GM21390 (cell line): ENCODE data around the gene TAS2R8.
"Not testable (repeated sequence)": the region's sequence is repeated elsewhere in the genome, so short reads cannot be mapped to it uniquely, and the experiment has no call there.

Experiments
- ATAC-seq: cut with Tn5 transposase; IDR thresholded peaks from one replicate; pipeline ENCODE4 v1.9.1; 2021; ENCODE audit not compliant: unreplicated experiment

TAS2R8 gene, protein sequence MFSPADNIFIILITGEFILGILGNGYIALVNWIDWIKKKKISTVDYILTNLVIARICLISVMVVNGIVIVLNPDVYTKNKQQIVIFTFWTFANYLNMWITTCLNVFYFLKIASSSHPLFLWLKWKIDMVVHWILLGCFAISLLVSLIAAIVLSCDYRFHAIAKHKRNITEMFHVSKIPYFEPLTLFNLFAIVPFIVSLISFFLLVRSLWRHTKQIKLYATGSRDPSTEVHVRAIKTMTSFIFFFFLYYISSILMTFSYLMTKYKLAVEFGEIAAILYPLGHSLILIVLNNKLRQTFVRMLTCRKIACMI

DNA sequence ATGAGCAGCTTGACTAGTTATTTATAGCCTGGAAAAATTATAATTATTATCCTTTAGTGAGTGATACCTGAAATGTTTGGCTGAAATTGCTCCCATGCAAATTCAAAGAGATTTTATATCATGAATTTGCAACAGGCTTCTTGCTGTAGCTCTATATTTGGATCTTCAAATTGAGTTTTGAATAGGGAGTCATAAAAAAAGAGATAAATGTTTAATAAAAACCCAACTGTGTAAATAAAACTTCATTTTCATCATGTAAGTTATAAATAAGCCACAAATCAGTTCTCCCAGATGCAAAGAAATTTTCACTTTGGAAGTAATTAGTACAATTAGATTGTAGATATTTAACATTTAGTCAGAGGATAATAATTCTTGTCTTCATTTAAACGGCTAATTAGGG is at the start of gene TAS2R8:
TAS2R8 (minus strand) TSS at position 101 of the 400 bp plus-strand sequence. CDS start 306 bp downstream, outside the sequence.
- ATAC-seq = no peak

DNA sequence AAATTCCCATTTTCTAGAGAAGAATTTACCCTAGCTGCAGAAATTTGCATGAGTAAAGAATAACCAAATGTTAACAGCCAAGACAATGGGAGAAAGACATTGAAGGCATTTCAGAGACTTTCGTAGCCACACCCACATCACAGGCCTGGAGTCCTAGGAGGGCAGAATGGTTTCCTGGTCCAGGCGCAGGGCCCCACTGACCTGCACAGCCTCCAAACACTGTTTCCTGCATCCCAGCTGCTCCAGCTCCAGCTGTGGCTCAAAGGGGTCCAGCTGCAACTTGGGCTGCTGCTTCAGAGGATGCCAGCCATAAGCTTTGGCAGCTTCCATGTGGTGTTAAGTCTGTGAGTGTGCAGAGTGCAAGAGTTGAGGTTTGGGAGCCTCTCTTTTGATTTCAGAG is 48.7 kb upstream of the TAS2R8 start:
- ATAC-seq = no peak

DNA sequence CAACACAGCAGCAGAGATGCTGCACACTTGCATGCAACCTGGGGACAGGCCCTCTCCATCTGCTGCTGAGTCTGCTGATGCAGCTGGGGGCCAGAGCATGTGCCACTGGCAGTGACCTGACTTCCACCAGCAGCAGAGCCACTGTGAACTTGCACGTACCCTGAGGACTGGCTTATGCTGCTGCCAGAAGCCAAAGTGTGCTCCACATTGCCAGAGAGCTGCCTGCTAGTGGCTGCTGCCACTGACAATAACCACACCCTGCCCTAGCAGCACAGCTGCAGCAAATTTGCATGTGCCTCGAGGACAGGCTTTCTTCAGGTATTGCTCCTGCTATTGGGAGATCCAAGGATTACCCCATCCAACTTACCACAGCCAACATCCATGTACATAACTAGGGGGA is 46.7 kb upstream of the TAS2R8 start:
- ATAC-seq = no peak

DNA sequence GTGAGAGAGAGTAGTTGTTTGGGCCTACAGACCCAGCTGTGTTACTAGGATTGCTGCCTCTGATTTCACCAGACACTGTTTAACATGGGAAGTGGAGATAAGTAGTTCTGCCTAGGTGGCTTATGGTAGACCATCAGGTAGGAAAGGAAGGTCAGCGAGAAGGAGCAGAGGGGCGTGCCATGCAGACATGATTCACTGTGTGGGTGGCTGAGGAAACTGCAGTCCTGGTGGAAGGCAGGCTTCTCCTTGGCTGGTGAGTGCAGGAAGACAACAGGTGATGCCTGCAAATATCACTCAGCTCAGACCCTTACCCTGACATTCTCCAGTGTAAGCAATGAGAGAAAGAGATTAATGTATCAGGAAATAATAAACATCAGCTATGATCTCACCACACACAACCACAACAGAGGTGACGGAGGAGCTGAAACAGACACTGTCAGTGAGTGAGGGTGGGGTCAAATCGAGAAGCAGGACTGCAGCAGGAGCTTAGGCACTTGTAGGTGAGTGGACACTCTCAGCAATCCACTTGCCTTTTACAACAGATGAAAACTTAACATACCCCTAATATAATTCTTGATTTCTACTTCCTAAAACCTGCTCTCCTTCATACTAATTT is 44.3 kb upstream of the TAS2R8 start:
- no peak for ATAC-seq

DNA sequence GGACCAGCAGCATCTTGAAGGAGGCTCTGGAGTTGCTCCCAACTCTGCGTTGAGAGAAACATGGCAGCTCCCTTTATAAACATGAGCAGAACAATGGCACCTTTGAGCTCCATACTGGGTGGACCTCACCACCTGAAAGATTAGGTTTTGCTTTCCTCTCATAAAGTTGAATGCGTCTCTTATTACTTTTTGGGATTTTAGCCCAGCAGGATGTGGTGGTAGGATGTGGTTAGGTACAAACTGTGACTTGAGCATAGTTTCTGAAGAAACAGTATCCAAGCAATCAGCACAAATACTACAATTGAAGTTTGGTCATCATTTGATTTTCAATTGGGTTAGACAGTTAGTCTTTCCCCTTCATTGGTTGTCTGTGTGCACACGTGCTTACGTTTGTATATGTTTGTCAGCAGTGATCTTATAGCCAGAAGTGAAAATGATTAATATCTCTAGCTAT is 42.4 kb upstream of the TAS2R8 start, which contains the start of gene PRR4:
PRR4 (minus strand) TSS at position 51 of the 454 bp plus-strand sequence; CDS start at position 13, 38 bp downstream.
- no peak for ATAC-seq

DNA sequence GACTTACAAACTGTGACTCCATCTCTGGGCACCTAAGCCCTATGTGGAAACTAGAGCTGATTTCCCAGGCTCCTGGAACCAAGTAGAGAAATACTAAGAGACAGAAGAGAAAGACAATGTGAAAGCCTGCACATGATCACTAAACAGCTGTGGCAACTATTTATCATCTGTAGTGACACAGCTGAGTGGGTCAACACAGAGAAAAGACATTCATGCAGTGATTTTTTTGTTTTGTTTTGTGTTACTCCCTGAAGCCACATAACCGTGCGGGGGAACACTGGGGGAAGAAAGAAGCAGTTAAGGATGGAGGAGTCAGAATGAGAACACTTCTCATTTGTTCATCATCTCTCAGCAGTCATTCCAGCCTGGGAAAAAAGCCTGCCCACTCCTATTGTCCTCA is 40.7 kb upstream of the TAS2R8 start:
- ATAC-seq = no peak

DNA sequence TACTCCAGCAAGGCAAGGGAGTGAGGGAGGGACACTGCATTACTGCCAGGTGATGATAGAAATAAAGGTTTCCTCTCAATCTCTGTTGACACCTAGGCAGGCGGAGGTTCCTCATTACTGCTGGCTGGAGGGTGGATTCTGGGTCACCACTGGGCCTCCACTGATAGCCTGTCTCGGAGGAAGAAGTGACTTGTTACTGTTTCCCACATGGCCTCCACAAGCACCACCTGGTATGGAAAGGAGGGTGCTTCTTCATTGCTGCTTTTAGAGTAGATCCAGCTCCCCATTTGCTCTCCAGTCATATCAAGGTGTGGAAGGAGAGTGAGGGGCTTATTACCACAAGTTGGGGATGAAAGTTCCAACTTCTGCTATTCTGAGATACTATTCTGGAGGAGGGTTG is 35.8 kb upstream of the TAS2R8 start:
- ATAC-seq = no peak

DNA sequence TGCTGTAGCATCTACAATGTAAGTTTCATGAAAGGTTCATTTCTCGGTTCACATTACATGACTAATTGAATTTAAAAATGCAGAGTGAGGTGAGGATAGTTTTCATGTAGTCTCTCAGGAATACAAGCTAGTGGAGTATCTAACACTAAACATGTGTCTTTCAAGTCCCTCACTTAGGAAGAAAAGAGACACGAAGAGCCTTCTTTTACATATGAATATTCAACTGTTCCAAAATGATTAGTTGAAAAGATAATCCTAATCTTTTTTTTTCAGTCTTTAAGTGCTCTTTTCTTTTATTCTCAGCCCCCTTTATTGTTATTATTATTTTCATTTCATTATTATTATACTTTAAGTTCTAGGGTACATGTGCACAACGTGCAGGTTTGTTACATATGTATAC is 31.4 kb upstream of the TAS2R8 start:
- no peak for ATAC-seq

DNA sequence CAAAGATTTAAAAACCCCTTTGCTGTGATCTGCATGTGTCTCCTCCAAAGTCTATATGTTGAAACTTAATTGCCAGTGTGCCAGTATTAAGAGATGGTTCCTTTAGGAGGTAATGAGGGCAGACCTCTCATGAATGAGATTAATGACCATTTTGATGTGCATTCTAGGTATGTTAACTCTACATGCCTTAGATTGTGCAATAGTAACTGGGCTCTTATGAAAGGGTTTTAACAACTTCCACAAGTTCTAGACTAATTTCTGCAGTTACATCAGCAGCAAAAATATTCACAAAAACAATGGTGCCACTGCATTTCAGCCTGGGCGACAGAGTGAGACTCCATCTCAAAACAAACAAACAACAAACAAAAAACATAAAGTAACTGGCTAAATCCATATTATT is 22.9 kb upstream of the TAS2R8 start:
- no peak for ATAC-seq

DNA sequence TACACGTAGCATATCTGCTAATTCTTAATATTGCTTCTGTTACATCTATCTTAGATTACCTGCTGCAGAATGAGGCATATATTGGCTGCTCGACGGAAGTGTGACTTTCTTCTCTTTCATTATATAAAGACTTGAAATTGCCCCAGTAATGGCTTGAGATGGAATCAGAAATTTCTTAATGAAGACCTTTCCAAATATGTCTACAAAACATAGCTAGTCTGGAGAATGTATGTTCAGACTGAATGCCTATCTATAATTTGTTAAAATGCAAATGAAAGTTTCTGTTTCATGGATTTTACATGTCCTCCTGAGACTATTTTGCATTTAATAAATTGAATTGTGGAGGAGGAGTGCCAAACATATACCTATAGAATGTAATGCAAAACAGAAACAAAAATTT is 19.2 kb upstream of the TAS2R8 start, which contains the start of gene TAS2R10:
TAS2R10 (minus strand) TSS at position 101 of the 400 bp plus-strand sequence; CDS start at position 12, 89 bp downstream.
- no peak for ATAC-seq

DNA sequence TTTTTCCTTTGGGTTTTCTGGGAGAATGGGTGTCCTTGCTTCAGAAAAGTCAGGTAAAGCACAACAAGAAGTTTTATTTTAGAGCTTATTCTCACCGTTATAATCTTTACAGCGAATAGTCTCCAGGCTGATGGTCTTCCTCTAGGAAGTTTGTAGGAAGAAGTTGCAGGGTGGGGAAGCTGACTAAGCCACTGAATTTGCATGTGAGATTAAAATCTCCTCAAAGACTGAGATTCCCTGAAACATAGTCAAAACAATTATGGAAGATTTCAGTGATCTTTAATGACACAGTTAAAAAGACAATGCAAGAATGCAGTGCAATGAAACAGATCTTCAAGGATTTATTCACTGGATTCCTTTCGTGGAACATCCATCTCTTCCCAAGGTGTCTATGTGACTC is 17.9 kb upstream of the TAS2R8 start:
- no peak for ATAC-seq

DNA sequence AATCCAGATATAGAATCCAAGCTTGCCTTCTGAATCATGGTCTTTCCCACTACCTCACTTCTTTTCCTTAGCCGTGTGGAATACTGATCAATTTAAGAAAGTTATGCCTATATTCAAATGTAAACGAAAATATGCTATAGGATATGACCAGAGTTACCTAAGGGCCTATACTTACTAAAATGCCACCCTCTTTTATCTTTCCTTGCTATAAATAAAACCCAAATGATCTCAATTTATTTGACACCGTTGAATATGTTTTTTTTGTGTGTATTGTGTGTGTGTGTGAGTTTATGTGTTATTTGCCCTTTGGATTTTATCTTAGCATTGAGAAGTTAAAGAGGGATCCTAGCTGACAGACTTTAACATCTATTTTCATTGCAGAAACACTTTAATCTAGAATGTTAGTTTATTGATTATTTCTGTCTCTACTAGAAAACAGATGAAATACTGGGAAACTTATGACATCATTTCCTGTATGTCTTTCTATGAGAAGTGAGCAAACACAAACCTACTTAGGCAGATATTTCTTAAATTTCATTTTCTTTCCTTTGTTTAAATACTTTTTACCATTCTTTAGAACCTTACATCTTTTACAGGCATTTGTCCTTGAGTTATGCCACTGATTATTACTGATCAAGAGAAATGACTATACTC is 4.9 kb upstream of the TAS2R8 start:
- ATAC-seq = no peak

DNA sequence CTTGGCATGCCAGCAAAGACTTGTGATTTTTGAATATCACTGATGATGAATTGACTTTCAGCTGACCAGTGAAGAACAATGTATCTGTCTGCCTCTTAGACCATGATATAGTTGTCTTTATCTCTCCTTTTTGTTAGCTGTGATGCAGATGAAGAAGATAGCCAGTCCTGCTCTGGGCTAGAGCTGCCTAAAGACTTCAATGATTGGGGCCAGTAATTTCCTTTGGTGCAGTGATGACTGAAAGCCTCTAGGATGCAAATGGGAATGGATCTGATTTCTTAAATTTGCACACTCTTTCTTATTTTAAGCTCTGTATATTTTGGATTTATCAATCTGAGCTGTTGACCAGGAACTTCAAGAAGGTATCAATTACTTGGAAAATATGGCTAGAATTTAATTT is 3.0 kb upstream of the TAS2R8 start, which contains the start of gene TAS2R9:
TAS2R9 (minus strand) TSS at position 101 of the 400 bp plus-strand sequence; CDS start at position 8, 93 bp downstream.
- ATAC-seq = no peak

DNA sequence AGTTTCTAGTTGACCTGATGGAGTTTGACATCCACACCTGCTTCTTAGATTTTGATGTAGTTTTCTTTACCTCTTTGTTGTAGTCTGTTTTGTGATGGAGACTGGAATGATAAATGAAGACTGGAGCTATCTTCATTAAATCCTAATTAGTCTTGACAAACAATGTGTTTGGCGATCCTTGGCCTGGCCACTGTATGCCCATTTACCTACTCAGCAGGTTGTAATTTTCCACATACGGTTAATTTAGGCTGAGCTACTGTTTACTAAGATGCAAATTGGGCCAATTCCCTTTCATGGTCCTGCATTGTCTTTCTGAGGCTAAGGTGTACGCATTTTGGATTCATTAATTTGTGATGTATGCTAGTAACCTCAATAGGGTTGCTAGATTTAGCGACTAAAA is 4.5 kb downstream of the TAS2R8 start, which contains the start of gene TAS2R7:
TAS2R7 (minus strand) TSS at position 41 of the 400 bp plus-strand sequence. CDS start 57 bp downstream, outside the sequence.
- ATAC-seq = no peak

DNA sequence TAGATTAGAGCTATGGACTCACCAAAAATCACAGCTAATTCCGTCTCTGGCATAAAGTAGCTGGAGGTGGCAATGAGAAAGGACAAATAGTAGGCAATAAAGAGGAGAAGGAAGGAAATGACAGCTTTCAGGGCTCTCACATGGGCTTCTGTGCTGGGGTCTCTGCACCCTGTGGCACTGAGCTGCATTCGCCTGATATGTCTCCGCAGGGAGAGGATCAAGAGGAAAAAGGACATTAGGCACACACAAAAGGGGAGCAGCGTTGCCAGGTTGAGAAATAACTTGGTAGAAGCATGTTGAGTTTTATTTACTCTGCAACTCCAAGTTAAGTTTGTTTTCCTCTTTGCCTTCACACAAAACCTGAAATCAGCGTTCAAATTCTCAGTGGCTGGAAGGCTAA is 5.3 kb downstream of the TAS2R8 start:
- no peak for ATAC-seq

DNA sequence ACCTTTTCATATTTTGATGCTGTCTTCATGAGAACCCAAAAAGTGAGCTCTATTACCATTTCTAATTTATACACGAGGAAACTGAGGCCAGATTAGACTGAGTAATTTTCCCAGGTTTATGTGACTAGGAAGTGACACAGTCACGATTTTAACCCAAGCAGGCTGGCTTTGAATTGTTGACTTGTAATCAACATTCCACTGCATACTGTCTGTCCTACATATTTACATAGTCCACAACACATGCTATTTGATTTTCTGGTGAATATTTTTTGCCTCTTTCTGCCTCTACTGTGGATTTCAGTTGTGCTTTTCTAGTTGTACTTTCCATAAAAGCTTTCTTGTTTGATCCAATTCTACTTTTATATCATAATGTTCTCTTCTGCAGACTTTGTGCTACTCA is 12.9 kb downstream of the TAS2R8 start:
- no peak for ATAC-seq

DNA sequence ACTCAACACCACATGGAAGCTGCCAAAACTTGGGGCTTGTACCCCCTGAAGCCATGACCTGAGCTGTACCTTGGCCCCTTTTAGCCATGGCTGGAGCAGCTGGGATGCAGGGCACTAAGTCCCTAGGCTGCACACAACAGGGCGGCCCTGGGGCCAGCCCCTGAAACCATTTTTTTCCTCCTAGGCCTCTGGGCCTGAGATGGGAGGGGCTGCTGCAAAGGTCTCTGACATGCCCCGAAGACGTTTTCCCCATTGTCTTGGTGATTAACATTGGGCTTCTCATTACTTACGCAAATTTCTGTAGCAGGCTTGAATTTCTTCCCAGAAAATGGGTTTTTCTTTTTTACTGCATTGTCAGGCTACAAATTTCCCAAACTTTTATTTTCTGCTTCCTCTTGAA is 15.3 kb downstream of the TAS2R8 start:
- ATAC-seq = not testable (repeated sequence)

DNA sequence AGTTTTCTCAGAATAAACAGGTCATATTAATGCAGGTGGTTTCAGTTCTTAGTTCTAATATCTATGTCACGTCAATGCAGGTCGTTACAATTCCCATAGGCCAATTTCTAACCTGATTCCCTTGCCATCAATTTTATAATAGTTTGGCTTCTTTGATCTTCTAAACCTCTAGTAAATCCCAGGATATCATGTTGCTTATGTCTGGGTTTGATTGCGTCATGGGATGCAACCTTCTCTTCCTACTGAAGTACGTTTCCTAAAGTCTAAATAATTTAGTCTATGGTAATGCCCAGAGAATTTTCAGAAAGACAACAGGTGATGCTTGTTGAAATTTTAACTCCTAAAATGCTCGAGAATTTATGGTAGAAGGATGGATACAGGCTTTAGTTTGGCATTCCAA is 23.8 kb downstream of the TAS2R8 start:
- no peak for ATAC-seq

DNA sequence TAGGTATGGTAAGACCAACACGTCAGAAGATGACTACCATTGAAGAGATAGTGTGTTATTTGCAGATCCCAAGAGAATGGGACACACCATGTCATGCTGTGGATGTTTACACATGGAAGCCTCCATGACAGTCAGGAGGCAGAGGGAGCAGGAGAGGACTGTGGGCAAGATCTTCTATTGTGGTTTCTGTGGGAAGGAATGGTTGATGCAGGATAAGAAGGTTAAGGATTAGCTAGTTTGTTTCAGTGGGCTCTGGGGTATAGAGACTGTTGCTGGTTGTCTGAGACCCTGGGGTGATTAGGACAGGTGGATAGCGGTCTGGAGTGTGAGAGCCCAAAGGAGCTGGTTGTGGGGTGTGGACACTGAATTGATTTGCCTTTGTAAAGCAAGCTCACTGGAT is 28.0 kb downstream of the TAS2R8 start:
- ATAC-seq = no peak

DNA sequence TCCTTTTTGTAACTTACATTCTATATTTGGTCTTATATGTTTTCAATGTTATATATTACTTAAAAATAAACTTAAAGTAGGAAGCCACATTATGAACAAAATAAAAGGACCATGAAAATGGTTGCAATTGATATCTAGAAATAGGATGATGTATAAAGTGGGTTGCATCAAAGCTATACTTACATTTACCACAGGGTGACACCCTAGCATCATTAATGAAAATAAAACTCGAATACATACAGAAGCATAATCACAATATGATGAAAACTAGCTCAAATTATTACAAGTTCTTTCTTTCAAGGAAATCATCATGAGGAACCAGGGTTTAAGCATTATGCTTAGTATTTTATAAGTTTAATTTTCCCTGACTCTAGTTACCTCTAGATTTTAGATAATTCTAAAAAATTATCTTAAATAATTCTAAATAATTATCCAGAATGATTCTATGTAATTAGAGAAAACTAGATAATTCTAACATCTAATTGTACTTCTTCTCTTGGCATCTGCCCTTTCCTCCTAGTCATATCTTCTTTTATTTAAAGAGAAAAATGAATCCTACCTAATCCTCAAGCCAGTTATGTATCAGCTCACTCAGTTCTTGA is 35.9 kb downstream of the TAS2R8 start:
- no peak for ATAC-seq

DNA sequence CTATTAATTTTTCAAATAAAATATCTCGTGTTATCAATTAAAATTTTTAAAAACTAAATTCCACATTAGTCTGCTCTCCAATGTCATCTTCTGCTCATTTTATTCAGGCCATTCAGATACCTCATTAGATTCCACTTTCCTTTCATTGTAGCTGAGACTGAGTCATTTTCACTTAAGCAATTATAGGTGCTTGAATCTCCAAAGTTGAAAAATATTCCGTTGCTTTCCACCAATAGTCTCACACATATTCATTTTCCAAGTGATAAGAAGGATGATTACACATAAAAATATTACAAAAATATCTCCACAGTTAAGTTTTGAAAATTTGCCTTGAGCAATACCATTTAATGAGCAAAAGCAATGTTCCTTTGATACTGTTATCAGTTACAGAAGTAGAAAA is 47.4 kb downstream of the TAS2R8 start:
- no peak for ATAC-seq
